ENCODE results near the gene LRWD1. TPM values are rescaled to one million over a fixed set of nuclear protein-coding genes. Genes with fewer than 3 reads are reported as not detected.

LRWD1 gene
- total and polyA plus RNA-seq, 2 experiments from 2014 or later: 16.0 to 17.8 TPM

GRCh38 chr7:102424129-102424551 is 40.6 kb upstream of the LRWD1 start:
- DNase-seq (ENCODE audit: low spot score): no peak
- Histone ChIP-seq H3K79me2 (no peaks in the 10 kb centered on the region), H3K9me2 (replicated peaks; ENCODE audit: insufficient read depth) (no peaks in the 10 kb centered on the region), H3K4me1 (ENCODE audit: insufficient read depth) (no peaks in the 10 kb centered on the region), H3K27me3 (no peaks in the 10 kb centered on the region), H4K20me1 (ENCODE audit: insufficient read depth, poor library complexity, severe bottlenecking) (no peaks in the 10 kb centered on the region), H2AFZ (no peak overlapping the region), H3K36me3 (replicated peaks; ENCODE audit: insufficient read depth, low read depth) (no peaks in the 10 kb centered on the region), H3K4me2 (no peak overlapping the region), H3K9me3 (ENCODE audit: low read depth) (no peaks in the 10 kb centered on the region), H3K27ac (no peak overlapping the region), H3K4me3 (no peak overlapping the region)
- TF ChIP-seq EZH2 (IDR thresholded peaks at IDR 0.05; ENCODE audit: borderline replicate concordance) (no peak), EZH2phosphoT487 (IDR thresholded peaks at IDR 0.05; ENCODE audit: low read depth, severe bottlenecking, unreplicated experiment) (no peak)
- TF ChIP-seq, protein P1, sequence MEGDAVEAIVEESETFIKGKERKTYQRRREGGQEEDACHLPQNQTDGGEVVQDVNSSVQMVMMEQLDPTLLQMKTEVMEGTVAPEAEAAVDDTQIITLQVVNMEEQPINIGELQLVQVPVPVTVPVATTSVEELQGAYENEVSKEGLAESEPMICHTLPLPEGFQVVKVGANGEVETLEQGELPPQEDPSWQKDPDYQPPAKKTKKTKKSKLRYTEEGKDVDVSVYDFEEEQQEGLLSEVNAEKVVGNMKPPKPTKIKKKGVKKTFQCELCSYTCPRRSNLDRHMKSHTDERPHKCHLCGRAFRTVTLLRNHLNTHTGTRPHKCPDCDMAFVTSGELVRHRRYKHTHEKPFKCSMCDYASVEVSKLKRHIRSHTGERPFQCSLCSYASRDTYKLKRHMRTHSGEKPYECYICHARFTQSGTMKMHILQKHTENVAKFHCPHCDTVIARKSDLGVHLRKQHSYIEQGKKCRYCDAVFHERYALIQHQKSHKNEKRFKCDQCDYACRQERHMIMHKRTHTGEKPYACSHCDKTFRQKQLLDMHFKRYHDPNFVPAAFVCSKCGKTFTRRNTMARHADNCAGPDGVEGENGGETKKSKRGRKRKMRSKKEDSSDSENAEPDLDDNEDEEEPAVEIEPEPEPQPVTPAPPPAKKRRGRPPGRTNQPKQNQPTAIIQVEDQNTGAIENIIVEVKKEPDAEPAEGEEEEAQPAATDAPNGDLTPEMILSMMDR (IDR thresholded peaks at IDR 0.05; ENCODE audit: poor library complexity): no peak
- 83% methylated on average over 12 of the region's 12 CpGs for WGBS (ENCODE audit: low lambda C conversion rate, missing lambda C conversion rate)

DNA sequence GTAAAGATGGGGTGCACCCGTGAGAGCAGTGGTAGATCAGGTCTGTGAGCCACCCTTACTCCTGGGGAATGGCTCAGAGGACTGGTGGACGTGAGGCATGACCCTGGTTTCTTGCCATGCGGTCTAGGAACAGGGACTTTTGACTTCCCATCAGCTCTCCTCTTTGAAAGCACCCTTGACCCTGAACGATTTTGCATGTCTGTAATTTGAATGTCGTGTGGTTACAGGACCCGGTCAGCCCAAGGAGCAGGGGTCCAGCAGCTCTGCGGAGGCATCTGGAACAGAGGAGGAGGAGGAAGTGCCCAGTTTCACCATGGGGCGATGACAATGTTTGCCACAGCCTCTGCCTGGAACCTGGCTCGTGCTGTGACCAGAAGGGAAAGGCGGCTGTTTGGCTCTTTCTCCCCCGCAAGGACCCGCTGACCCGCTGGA is 40.0 kb upstream of the LRWD1 start:
- Histone ChIP-seq H3K27me3 (no peaks in the 10 kb centered on the region), H3K4me3 (no peak overlapping the region), H3K79me2 (no peaks in the 10 kb centered on the region), H3K9me2 (replicated peaks; ENCODE audit: insufficient read depth) (no peaks in the 10 kb centered on the region), H4K20me1 (ENCODE audit: insufficient read depth, poor library complexity, severe bottlenecking) (no peaks in the 10 kb centered on the region), H3K9me3 (ENCODE audit: low read depth) (no peaks in the 10 kb centered on the region), H3K36me3 (replicated peaks; ENCODE audit: insufficient read depth, low read depth) (no peaks in the 10 kb centered on the region), H2AFZ (no peak overlapping the region), H3K4me2 (no peak overlapping the region), H3K27ac (no peak overlapping the region), H3K4me1 (ENCODE audit: insufficient read depth) (no peaks in the 10 kb centered on the region)
- no peak for TF ChIP-seq EZH2 (IDR thresholded peaks at IDR 0.05; ENCODE audit: borderline replicate concordance)
- TF ChIP-seq EZH2phosphoT487 (IDR thresholded peaks at IDR 0.05; ENCODE audit: low read depth, severe bottlenecking, unreplicated experiment): no peak
- TF ChIP-seq, protein P1 (IDR thresholded peaks at IDR 0.05; ENCODE audit: poor library complexity): no peak
- DNase-seq (ENCODE audit: low spot score): no peak
- WGBS (ENCODE audit: low lambda C conversion rate, missing lambda C conversion rate): 91% methylated on average over 12 of the region's 13 CpGs

- no peaks in the 10 kb centered on the region for H3K27me3 ChIP-seq
- H2AFZ ChIP-seq: no peak overlapping the region
- H3K4me3 ChIP-seq: no peak overlapping the region
- no peaks in the 10 kb centered on the region for H3K36me3 ChIP-seq (replicated peaks; ENCODE audit: insufficient read depth, low read depth)
- H3K4me2 ChIP-seq: no peak overlapping the region
- 94% methylated on average over 25 of the region's 25 CpGs for WGBS (ENCODE audit: low lambda C conversion rate, missing lambda C conversion rate)
- no peaks in the 10 kb centered on the region for H3K4me1 ChIP-seq (ENCODE audit: insufficient read depth)
- H3K27ac ChIP-seq: no peak overlapping the region
- no peaks in the 10 kb centered on the region for H3K9me2 ChIP-seq (replicated peaks; ENCODE audit: insufficient read depth)
- no peaks in the 10 kb centered on the region for H3K9me3 ChIP-seq (ENCODE audit: low read depth)
- H4K20me1 ChIP-seq (ENCODE audit: insufficient read depth, poor library complexity, severe bottlenecking): no peaks in the 10 kb centered on the region
- no peak for TF ChIP-seq EZH2 (IDR thresholded peaks at IDR 0.05; ENCODE audit: borderline replicate concordance)
- no peak for TF ChIP-seq EZH2phosphoT487 (IDR thresholded peaks at IDR 0.05; ENCODE audit: low read depth, severe bottlenecking, unreplicated experiment)
- TF ChIP-seq, protein P1 (IDR thresholded peaks at IDR 0.05; ENCODE audit: poor library complexity): no peak
- DNase-seq (ENCODE audit: low spot score): no peak
- H3K79me2 ChIP-seq: no peaks in the 10 kb centered on the region
These were observed 39.0 kb upstream of the LRWD1 start for GRCh38 chr7:102425639-102426267.
